A375 (cell line): Measurements from ENCODE around the gene ATP11B. TPM values are rescaled to one million over a fixed set of nuclear protein-coding genes. Genes with fewer than 3 reads are reported as not detected.

Source experiments
- total RNA-seq: library from RNA; depleted of rRNA; stranded (reverse); fragments of >200 nt; shearing (Covaris generic); gene quantifications from 2 replicates; pipeline ENCODE4 v1.2.3, GENCODE V29; 2014; rRNA removed

ATP11B gene
- 60.2 and 66.1 TPM in 2 replicates for total RNA-seq

GRCh38 chr3:182792901-182793662 is at the start of gene ATP11B:
ATP11B (plus strand) TSS chr3:182793504; CDS start chr3:182793760, 256 bp downstream.

Other genes with a start within 250 kb of the ATP11B start
- gene DCUN1D1, start 187.0 kb downstream of the ATP11B start, total RNA-seq, result 23.3 and 28.0 TPM in 2 replicates